Tibial artery (tissue), 4 donors: ENCODE results near the gene MAGI2.

Experiments
- DNase-seq, 2 donors: peaks; one replicate each; pipeline ENCODE4 v3.0.0-alpha.2; 2019
- H3K27ac ChIP-seq, 2 donors: fragments of 200-600 bp; sonication (generic) in 1 of 2; 1 replicate in 1 of 2; 2 replicates in 1 of 2; pipeline ENCODE4 v1.5.1; 2018 to 2019; ENCODE audit warnings: mild to moderate bottlenecking in 1 of 2
- H3K27me3 ChIP-seq, 2 donors: fragments of 200-600 bp; sonication (generic) in 1 of 2; one replicate each; pipeline versions ENCODE4 v1.5.1 to v1.6.0; 2016 to 2019
- H3K36me3 ChIP-seq, 3 donors: fragments of 200-600 bp; sonication (generic) in 2 of 3; one replicate each; pipeline ENCODE4 v1.5.1; 2016 to 2019; ENCODE audit warnings: mild to moderate bottlenecking in 2 of 3
- H3K4me1 ChIP-seq, 4 donors: fragments of 200-600 bp; sonication (generic) in 2 of 4; 1 replicate in 3 of 4; 2 replicates in 1 of 4; pipeline ENCODE4 v1.5.1; 2016 to 2019
- H3K4me3 ChIP-seq, 2 donors: fragments of 200-600 bp; sonication (generic) in 1 of 2; 1 replicate in 1 of 2; 2 replicates in 1 of 2; pipeline ENCODE4 v1.5.1; 2018 to 2019; ENCODE audit warnings: mild to moderate bottlenecking in 2 of 2
- H3K9me3 ChIP-seq, 3 donors: fragments of 200-600 bp; sonication (generic) in 1 of 3; one replicate each; pipeline ENCODE4 v1.5.1; 2016 to 2019
- intact Hi-C: fragments of 100-400 bp; cut with DNase I; formaldehyde crosslinking; loops from one replicate; pipeline ENCODE4 v1.15.0; 2023; ENCODE audit warnings: low total_unique reads
- TF ChIP-seq, protein P1 (sequence below), 2 experiments: fragments of 200-600 bp in 1 of 2; fragments of 450-650 bp in 1 of 2; IDR thresholded peaks; one replicate each; pipeline ENCODE4 v1.5.1; 2017 to 2019; ENCODE audit warnings: antibody characterized with exemption in 2 of 2, mild to moderate bottlenecking in 1 of 2, moderate library complexity in 1 of 2

Gene MAGI2

DNA sequence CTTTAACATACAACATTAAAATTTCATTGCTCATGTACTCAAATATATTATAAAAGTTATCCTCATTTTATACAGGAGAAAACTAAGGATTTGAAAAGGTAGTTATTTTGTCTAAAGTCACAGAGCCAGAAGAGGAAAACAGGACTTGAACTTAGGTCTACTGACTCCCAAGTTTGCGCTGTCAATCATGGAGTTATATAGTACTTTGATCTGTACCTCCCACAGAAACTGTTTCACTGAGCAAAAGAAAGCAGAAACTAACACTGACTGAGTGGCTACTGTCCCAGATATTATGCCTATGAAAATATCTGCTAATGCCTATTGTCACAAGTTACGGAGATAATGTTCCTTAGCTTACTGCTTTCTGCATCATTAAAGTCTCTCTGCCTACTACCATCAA is 329.1 kb downstream of the MAGI2 start:
- TF ChIP-seq, protein P1, sequence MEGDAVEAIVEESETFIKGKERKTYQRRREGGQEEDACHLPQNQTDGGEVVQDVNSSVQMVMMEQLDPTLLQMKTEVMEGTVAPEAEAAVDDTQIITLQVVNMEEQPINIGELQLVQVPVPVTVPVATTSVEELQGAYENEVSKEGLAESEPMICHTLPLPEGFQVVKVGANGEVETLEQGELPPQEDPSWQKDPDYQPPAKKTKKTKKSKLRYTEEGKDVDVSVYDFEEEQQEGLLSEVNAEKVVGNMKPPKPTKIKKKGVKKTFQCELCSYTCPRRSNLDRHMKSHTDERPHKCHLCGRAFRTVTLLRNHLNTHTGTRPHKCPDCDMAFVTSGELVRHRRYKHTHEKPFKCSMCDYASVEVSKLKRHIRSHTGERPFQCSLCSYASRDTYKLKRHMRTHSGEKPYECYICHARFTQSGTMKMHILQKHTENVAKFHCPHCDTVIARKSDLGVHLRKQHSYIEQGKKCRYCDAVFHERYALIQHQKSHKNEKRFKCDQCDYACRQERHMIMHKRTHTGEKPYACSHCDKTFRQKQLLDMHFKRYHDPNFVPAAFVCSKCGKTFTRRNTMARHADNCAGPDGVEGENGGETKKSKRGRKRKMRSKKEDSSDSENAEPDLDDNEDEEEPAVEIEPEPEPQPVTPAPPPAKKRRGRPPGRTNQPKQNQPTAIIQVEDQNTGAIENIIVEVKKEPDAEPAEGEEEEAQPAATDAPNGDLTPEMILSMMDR (IDR thresholded peaks at IDR 0.05), result no peak
- no peak overlapping the region for H3K4me3 ChIP-seq
- no peaks in the 10 kb centered on the region for H3K4me1 ChIP-seq
- intact Hi-C loops, result no loop called here
- no peak for DNase-seq
- H3K27ac ChIP-seq, result no peak overlapping the region
- no peaks in the 10 kb centered on the region for H3K36me3 ChIP-seq
- H3K27me3 ChIP-seq, result no peaks in the 10 kb centered on the region
- no peaks in the 10 kb centered on the region for H3K9me3 ChIP-seq

DNA sequence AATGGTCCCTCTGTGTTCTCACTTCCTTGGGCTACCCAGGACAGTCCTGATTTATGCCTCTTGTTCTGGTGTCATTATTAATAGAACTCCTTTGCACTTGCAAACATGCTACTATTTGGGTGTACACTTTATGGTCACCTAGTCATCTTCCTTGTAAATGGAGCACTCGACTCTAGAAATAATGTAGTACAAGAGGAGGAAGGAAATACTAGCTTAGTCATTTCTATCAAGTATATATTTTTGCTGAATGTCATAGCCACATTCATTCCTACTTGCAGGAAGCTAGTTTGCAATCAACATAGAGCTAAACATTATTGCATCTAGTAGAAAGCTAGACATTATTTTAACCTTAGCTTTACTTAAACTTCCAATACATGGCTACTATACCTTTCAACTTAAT is 335.3 kb downstream of the MAGI2 start:
- TF ChIP-seq, protein P1 (IDR thresholded peaks at IDR 0.05), result no peak
- Histone ChIP-seq H3K27ac (no peak overlapping the region), H3K36me3 (no peaks in the 10 kb centered on the region), H3K4me1 (no peaks in the 10 kb centered on the region), H3K9me3 (no peaks in the 10 kb centered on the region), H3K4me3 (no peak overlapping the region), H3K27me3 (no peaks in the 10 kb centered on the region)
- intact Hi-C loops, result no loop called here
- no peak for DNase-seq

DNA sequence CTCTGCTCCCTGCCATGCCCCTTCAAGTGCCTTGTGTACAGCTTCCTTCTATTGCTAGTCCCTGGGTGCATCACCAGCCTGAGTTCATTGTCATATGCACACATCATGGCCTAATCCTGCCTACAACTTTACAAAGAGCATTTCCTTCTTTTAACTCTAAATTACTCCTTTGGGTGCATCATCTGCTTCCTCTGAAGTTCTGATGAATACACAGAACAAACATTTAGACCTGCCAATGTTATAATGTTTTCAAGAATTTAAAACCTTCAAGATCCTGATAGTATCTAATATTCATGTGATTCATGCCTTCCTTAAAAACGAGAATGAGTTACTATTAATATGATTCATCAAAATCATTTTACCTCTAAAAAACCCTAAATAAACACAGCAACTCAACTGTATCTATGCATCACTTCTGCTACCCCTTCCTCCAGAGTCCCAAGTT is 357.1 kb downstream of the MAGI2 start:
- H3K4me1 ChIP-seq, result no peaks in the 10 kb centered on the region
- H3K36me3 ChIP-seq, result no peaks in the 10 kb centered on the region
- TF ChIP-seq, protein P1 (IDR thresholded peaks at IDR 0.05), result no peak
- no peaks in the 10 kb centered on the region for H3K27me3 ChIP-seq
- peaks cover 0 to 3% (median 0%) of the 10 kb centered on the region in 3 donors for H3K9me3 ChIP-seq
- intact Hi-C loops, result no loop called here
- no peak overlapping the region for H3K27ac ChIP-seq
- no peak for DNase-seq
- no peak overlapping the region for H3K4me3 ChIP-seq

DNA sequence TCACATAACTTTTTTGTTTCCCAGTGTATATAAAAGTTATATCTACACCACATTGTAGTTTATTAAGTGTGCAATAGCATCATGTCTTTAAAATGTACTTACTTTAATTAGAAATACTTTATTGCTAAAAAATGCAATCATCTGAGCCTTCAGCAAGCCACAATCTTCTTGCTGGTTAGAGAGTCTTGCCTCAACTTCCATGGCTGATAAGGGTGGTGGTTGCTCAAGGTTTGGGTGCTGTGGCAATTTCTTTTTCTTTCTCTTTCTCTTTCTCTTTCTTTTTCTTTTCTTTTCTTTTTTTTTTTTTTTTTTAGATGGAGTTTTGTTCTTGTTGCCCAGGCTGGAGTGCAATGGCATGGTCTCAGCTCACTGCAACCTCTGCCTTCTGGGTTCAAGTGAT is 360.0 kb downstream of the MAGI2 start:
- DNase-seq, result no peak
- H3K4me1 ChIP-seq, result no peaks in the 10 kb centered on the region
- H3K4me3 ChIP-seq, result no peak overlapping the region
- TF ChIP-seq, protein P1 (IDR thresholded peaks at IDR 0.05), result no peak
- H3K36me3 ChIP-seq, result no peaks in the 10 kb centered on the region
- H3K27ac ChIP-seq, result no peak overlapping the region
- H3K9me3 ChIP-seq, result peaks cover 0 to 7% (median 0%) of the 10 kb centered on the region in 3 donors
- intact Hi-C loops, result no loop called here
- H3K27me3 ChIP-seq, result no peaks in the 10 kb centered on the region

DNA sequence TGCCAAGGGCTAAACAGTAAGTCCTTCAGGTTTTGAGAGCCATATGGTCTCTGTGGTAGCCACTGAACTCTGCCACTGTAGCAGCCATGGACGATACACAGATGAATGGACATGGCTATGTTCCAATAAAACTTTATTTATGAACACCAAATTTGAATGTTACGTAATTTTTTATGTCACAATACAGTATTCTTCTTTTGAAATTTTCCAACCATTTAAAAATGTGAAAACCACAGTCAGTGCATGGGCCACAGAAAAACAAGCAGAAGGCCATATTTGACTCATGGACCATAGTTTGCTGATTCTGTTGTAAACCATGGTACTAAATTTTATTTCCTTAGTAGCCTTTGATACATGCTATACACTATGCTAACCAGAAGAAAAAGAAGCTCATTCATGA is 361.8 kb downstream of the MAGI2 start:
- Histone ChIP-seq H3K36me3 (no peaks in the 10 kb centered on the region), H3K4me1 (no peaks in the 10 kb centered on the region), H3K4me3 (no peak overlapping the region), H3K27ac (no peak overlapping the region), H3K27me3 (no peaks in the 10 kb centered on the region), H3K9me3 (peaks cover 0 to 11% (median 0%) of the 10 kb centered on the region in 3 donors)
- intact Hi-C loops, result no loop called here
- DNase-seq, result no peak
- TF ChIP-seq, protein P1 (IDR thresholded peaks at IDR 0.05), result no peak

DNA sequence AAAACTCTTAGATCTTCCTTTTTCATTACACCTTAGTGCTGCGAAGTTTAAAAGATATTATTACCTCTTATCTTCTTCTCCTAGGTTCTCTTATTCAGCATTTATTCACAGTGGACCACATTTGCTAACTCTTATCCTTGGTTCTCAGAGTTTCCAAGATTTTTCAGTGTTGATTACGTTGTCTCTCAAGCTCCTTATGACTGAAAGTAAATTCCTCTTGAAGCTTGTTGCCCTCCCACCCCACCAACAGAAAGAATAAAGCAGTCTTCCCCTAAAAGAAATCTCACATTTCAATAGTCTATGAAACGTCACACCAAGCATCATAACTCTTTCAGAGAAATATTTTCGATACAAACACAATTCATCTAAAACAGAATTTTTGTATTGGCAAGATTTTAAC is 362.5 kb downstream of the MAGI2 start:
- H3K4me3 ChIP-seq, result no peak overlapping the region
- no peaks in the 10 kb centered on the region for H3K4me1 ChIP-seq
- H3K36me3 ChIP-seq, result no peaks in the 10 kb centered on the region
- H3K27ac ChIP-seq, result no peak overlapping the region
- intact Hi-C loops, result no loop called here
- H3K27me3 ChIP-seq, result no peaks in the 10 kb centered on the region
- DNase-seq, result no peak
- TF ChIP-seq, protein P1 (IDR thresholded peaks at IDR 0.05), result no peak
- peaks cover 0 to 11% (median 0%) of the 10 kb centered on the region in 3 donors for H3K9me3 ChIP-seq
